Measurements from ENCODE around the gene UBQLN3. TPM values are rescaled to one million over a fixed set of nuclear protein-coding genes. Genes with fewer than 3 reads are reported as not detected.

The UBQLN3 gene
- total and polyA plus RNA-seq, 2 donors (not counting 3 experiments of a cell fraction or from before 2014, with no cell fraction given): not detected

DNA sequence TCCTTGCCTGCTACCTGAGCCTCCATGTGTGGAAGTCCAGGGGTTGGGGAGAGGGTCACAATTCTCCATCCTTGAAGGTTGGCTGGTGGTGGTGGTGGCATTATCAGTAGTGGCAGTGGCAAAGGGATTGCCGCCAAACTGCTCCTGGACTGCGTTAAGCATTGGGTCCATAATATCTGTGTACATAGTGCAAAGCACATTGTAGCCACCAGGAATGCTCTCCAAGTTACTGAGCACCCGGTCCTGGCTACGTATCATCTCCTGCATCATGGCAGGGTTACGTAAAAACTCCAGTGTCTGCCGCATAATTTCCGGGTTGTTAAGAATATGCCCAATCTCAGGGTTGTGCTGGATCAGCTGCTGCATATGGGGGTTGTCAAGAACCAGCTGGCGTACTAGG lies 1.2 kb downstream of the UBQLN3 start:
- no peaks in the 10 kb centered on the region for H3K36me3 ChIP-seq (ENCODE audit: control insufficient read depth in 2 of 2, extremely low read depth in 1 of 2, insufficient read depth in 2 of 2, low read length in 2 of 2)

More for the DNA sequence above, 1.2 kb downstream of the UBQLN3 start:
- Histone ChIP-seq H2AFZ (ENCODE audit: low read depth, low read length) (no peak overlapping the region), H3K9ac (replicated peaks; ENCODE audit: extremely low read depth, insufficient read depth, low read length) (no peak overlapping the region), H4K20me1 (replicated peaks; ENCODE audit: control insufficient read depth, extremely low read depth, insufficient read depth, low read length) (no peaks in the 10 kb centered on the region), H3K4me1 (ENCODE audit: control insufficient read depth, extremely low read depth, insufficient read depth, low read length) (no peaks in the 10 kb centered on the region), H3K4me3 (replicated peaks in 1 of 3; ENCODE audit: insufficient read depth in 1 of 3, low read depth in 1 of 3, low read length in 3 of 3) (no peak overlapping the region), H3K4me2 (ENCODE audit: insufficient read depth, low read length) (no peak overlapping the region), H3K9me3 (replicated peaks; ENCODE audit: control insufficient read depth, insufficient read depth, low read length) (no peaks in the 10 kb centered on the region), H3K79me2 (ENCODE audit: control insufficient read depth, insufficient read depth, low read length) (no peaks in the 10 kb centered on the region), H3K27ac (ENCODE audit: insufficient read depth, low read depth, low read length) (no peak overlapping the region), H3K9me1 (replicated peaks; ENCODE audit: control insufficient read depth, extremely low read depth, insufficient read depth, low read length) (no peaks in the 10 kb centered on the region), H3K27me3 (ENCODE audit: control insufficient read depth in 2 of 2, insufficient read depth in 2 of 2, low read length in 2 of 2) (peaks cover 0 to 2% of the 10 kb centered on the region in 2 experiments)
- no TSS peak for BruUV-seq (replicated peaks)
- dilution Hi-C loops (cut with MboI; ENCODE audit: extremely low pct_ligation_motif_present, low sequenced_read_pairs) (no loop called here), intact Hi-C loops (cut with micrococcal nuclease) (no loop called here)
- CTCF ChIA-PET: no interaction called here
- POLR2A ChIA-PET: no interaction called here
- no peak for DNase-seq (ENCODE audit: low read depth, low spot score)
- FAIRE-seq: no peak
- TF ChIP-seq POLR2AphosphoS5 (IDR thresholded peaks at IDR 0.05; ENCODE audit: insufficient read depth, low read depth, low read length): no peak
- no peak for TF ChIP-seq FOS (IDR thresholded peaks at IDR 0.05; ENCODE audit: borderline replicate concordance, insufficient read depth, low read length)
- no peak for TF ChIP-seq MYC (IDR thresholded peaks at IDR 0.05; ENCODE audit: low read depth, low read length)
- TF ChIP-seq JUN (IDR thresholded peaks at IDR 0.05; ENCODE audit: borderline replicate concordance, insufficient read depth, insufficient read length, low read depth): no peak
- TF ChIP-seq GATA2 (IDR thresholded peaks at IDR 0.05; ENCODE audit: insufficient read depth, insufficient read length, low read depth, low read length): no peak
- TF ChIP-seq EZH2 (IDR thresholded peaks at IDR 0.05; ENCODE audit: borderline replicate concordance, low read depth, low read length, severe bottlenecking): no peak
- TF ChIP-seq POLR2A (IDR thresholded peaks at IDR 0.05; ENCODE audit: low read depth, low read length): no peak
- TF ChIP-seq, protein P1, sequence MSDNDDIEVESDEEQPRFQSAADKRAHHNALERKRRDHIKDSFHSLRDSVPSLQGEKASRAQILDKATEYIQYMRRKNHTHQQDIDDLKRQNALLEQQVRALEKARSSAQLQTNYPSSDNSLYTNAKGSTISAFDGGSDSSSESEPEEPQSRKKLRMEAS (IDR thresholded peaks at IDR 0.05; ENCODE audit: insufficient read depth, insufficient read length): no peak
- TF ChIP-seq, protein P2, sequence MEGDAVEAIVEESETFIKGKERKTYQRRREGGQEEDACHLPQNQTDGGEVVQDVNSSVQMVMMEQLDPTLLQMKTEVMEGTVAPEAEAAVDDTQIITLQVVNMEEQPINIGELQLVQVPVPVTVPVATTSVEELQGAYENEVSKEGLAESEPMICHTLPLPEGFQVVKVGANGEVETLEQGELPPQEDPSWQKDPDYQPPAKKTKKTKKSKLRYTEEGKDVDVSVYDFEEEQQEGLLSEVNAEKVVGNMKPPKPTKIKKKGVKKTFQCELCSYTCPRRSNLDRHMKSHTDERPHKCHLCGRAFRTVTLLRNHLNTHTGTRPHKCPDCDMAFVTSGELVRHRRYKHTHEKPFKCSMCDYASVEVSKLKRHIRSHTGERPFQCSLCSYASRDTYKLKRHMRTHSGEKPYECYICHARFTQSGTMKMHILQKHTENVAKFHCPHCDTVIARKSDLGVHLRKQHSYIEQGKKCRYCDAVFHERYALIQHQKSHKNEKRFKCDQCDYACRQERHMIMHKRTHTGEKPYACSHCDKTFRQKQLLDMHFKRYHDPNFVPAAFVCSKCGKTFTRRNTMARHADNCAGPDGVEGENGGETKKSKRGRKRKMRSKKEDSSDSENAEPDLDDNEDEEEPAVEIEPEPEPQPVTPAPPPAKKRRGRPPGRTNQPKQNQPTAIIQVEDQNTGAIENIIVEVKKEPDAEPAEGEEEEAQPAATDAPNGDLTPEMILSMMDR (IDR thresholded peaks at IDR 0.05; ENCODE audit: extremely low read depth in 1 of 2, insufficient read depth in 1 of 2, low read depth in 1 of 2, low read length in 2 of 2): no peak

Measured in endothelial cell of umbilical vein (primary cell).